HEK293T (cell line): Measurements from ENCODE around the gene RARS2.

Experiments used
- CTCF ChIA-PET: fragments of 350-600 bp; formaldehyde crosslinking; extraction: SDS; loops from one replicate; lab custom pipeline; 2021; ENCODE audit warnings: antibody characterized with exemption, inconsistent platforms; lab: Yijun Ruan, JAX
- POLR2A ChIA-PET: fragments of 350-600 bp; formaldehyde crosslinking; extraction: SDS; loops from one replicate; lab custom pipeline; 2020; ENCODE audit warnings: antibody characterized with exemption, inconsistent platforms; lab: Yijun Ruan, JAX
- DNase-seq: peaks from one replicate; pipeline ENCODE4 v3.0.0; 2012; ENCODE audit warnings: mixed read lengths; ENCODE audit errors: extremely low spot score
- ARNT ChIP-seq: fragments of 450-650 bp; IDR thresholded peaks from 2 replicates; pipeline ENCODE4 v1.6.1; 2017; ENCODE audit warnings: mild to moderate bottlenecking
- BHLHE40 ChIP-seq: fragments of 450-650 bp; IDR thresholded peaks from 2 replicates; pipeline ENCODE4 v1.6.1; 2016; ENCODE audit warnings: mild to moderate bottlenecking, moderate library complexity, borderline replicate concordance
- CTBP1 ChIP-seq: fragments of 450-650 bp; IDR thresholded peaks from 2 replicates; pipeline ENCODE4 v1.6.1; 2016; ENCODE audit warnings: borderline replicate concordance
- ELF4 ChIP-seq: fragments of 450-650 bp; IDR thresholded peaks from 2 replicates; pipeline ENCODE4 v1.6.1; 2017; ENCODE audit warnings: antibody characterized with exemption
- FOXA1 ChIP-seq: fragments of 450-650 bp; IDR thresholded peaks from 2 replicates; pipeline ENCODE4 v1.6.1; 2016; ENCODE audit warnings: mild to moderate bottlenecking
- FOXK2 ChIP-seq: fragments of 450-650 bp; IDR thresholded peaks from 2 replicates; pipeline ENCODE4 v1.6.1; 2016; ENCODE audit warnings: mild to moderate bottlenecking
- FOXM1 ChIP-seq: fragments of 450-650 bp; IDR thresholded peaks from 2 replicates; pipeline ENCODE4 v1.6.1; 2017; ENCODE audit warnings: mild to moderate bottlenecking, borderline replicate concordance
- HDGF ChIP-seq: fragments of 450-650 bp; IDR thresholded peaks from 2 replicates; pipeline ENCODE4 v1.6.1; 2017; ENCODE audit warnings: antibody characterized with exemption, borderline replicate concordance
- L3MBTL2 ChIP-seq: fragments of 450-650 bp; conservative IDR thresholded peaks from 2 replicates; pipeline ENCODE4 v1.6.1; 2016; ENCODE audit warnings: mild to moderate bottlenecking
- LEF1 ChIP-seq: fragments of 450-650 bp; IDR thresholded peaks from 2 replicates; pipeline ENCODE4 v1.6.1; 2017; ENCODE audit warnings: mild to moderate bottlenecking, borderline replicate concordance
- NFRKB ChIP-seq: fragments of 450-650 bp; IDR thresholded peaks from 2 replicates; pipeline ENCODE4 v1.6.1; 2016; ENCODE audit warnings: mild to moderate bottlenecking, moderate library complexity
- PKNOX1 ChIP-seq: fragments of 450-650 bp; IDR thresholded peaks from 2 replicates; pipeline ENCODE4 v1.6.1; 2016
- SP1 ChIP-seq: fragments of 450-650 bp; IDR thresholded peaks from 2 replicates; pipeline ENCODE4 v1.6.1; 2017
- SUZ12 ChIP-seq: fragments of 450-650 bp; IDR thresholded peaks from 2 replicates; pipeline ENCODE4 v1.6.1; 2016; ENCODE audit warnings: mild to moderate bottlenecking
- TARDBP ChIP-seq: fragments of 450-650 bp; IDR thresholded peaks from 2 replicates; pipeline ENCODE4 v1.6.1; 2016
- ZNF384 ChIP-seq: fragments of 450-650 bp; IDR thresholded peaks from 2 replicates; pipeline ENCODE4 v1.6.1; 2016

RARS2 gene

GRCh38 chr6:87482366-87482765, 107.4 kb downstream of the RARS2 start:
- CTCF ChIA-PET = no interaction called here
- no peak for DNase-seq
- POLR2A ChIA-PET = no interaction called here
- no peak for TF ChIP-seq PKNOX1
- no peak for TF ChIP-seq HDGF
- no peak for TF ChIP-seq L3MBTL2
- no peak for TF ChIP-seq SUZ12
- TF ChIP-seq BHLHE40 = no peak
- TF ChIP-seq FOXK2 = no peak
- no peak for TF ChIP-seq FOXM1
- TF ChIP-seq NFRKB = no peak
- no peak for TF ChIP-seq TARDBP
- TF ChIP-seq ZNF384 = no peak

- ChIA-PET CTCF (interaction anchor here (0.6 kb wide), 1 partner anchor 1194 kb away, joined by 4 read pairs; no protein-coding TSS in a partner anchor), POLR2A (no interaction called here)
- TF ChIP-seq SP1 (no peak), NFRKB (no peak), CTBP1 (no peak), FOXA1 (no peak), PKNOX1 (no peak), TARDBP (no peak), BHLHE40 (no peak), ARNT (no peak), HDGF (no peak), ZNF384 (no peak), ELF4 (no peak), LEF1 (no peak), FOXM1 (no peak), SUZ12 (no peak), L3MBTL2 (no peak), FOXK2 (no peak)
- no peak for DNase-seq
These were observed 107.9 kb downstream of the RARS2 start for GRCh38 chr6:87481931-87482330.

- POLR2A ChIA-PET = no interaction called here
- TF ChIP-seq SP1 = no peak
- no peak for DNase-seq
- CTCF ChIA-PET = no interaction called here
These were observed 116.3 kb downstream of the RARS2 start for GRCh38 chr6:87473419-87473903.

- ChIA-PET CTCF (interaction anchor here (0.5 kb wide), 1 partner anchor 22 kb away, joined by 5 read pairs; no protein-coding TSS in a partner anchor), POLR2A (interaction anchor here (0.7 to 0.8 kb wide), 3 partner anchors 17 to 229 kb away, joined by 3 read pairs; partner anchors contain the start of gene AKIRIN2)
- peak; percentile 68; the same call in 1 of the 2 replicates for TF ChIP-seq ELF4
- peak; percentile 86 for TF ChIP-seq PKNOX1
- TF ChIP-seq L3MBTL2 = peak; percentile 33; the same call in 1 of the 2 replicates
- TF ChIP-seq FOXK2 = no peak
- peak; percentile 80 for DNase-seq
These were observed 117.0 kb downstream of the RARS2 start, which contains the start of gene SLC35A1 for GRCh38 chr6:87472525-87473418. SLC35A1 (plus strand) TSS chr6:87472974; CDS start chr6:87473004, 30 bp downstream.

- TF ChIP-seq ELF4 (no peak), NFRKB (no peak), SP1 (no peak), FOXA1 (no peak), HDGF (no peak), CTBP1 (no peak), PKNOX1 (no peak), TARDBP (no peak), LEF1 (no peak), FOXM1 (no peak), ZNF384 (no peak), L3MBTL2 (no peak), SUZ12 (no peak), BHLHE40 (no peak), ARNT (no peak), FOXK2 (no peak)
- ChIA-PET CTCF (no interaction called here), POLR2A (no interaction called here)
- no peak for DNase-seq
These were observed 124.7 kb downstream of the RARS2 start for GRCh38 chr6:87465051-87465450.
